NCI-H2196 treated with DMSO at 0.1 percent for 48 hours (cell line): Measurements from ENCODE around the gene VSX1.

ENCODE experiments used
- DNase-seq: peaks from one replicate; lab custom pipeline; 2025; ENCODE audit not compliant: unreplicated experiment; lab: John Stamatoyannopoulos, UW

VSX1 gene

GRCh38 chr20:25081730-25082497 is at the start of gene VSX1:
TSS of gene VSX1 (minus strand) at chr20:25082141. CDS start at chr20:25082096, 45 bp downstream.
- no peak for DNase-seq

DNA sequence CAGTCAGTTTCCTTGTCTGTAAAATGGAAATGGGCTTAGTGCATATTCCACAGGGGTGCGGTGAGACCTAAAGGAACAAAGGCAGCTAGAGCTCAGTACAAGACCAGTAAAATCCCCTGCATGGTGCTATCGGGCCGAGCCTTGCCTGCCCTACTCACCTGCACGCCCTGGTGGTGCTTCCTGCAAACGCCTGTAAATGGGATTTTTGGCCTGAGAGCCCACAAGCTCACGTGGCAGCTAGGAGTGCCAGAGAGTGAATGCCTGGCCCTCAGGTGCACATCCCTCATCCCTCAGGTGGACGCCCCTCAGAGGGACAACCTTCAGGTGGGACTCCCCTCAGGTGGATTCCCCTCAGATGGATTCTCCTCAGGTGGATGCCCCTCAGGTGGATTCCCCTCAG is 48.0 kb upstream of the VSX1 start:
- DNase-seq = no peak

- no peak for DNase-seq
These were observed 47.5 kb upstream of the VSX1 start for GRCh38 chr20:25129428-25129827.

DNA sequence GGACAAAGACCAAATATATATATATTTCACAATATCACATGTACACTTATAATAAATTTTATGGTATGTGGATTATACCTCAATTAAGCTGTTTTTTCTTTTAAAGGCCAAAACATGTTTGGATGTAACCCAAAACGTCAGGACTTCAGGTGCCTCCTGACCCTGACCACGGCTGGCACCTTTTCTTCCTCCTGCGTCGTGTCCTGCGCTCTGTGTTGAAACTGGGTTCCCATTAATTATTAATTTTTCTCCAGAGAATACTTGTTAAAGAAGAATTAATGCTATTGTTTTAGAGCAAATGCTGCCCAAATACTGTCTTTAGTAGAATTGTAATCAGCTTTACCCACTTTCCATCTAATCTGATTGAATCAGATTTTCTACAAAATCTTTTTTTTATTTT is 46.7 kb upstream of the VSX1 start:
- no peak for DNase-seq

DNA sequence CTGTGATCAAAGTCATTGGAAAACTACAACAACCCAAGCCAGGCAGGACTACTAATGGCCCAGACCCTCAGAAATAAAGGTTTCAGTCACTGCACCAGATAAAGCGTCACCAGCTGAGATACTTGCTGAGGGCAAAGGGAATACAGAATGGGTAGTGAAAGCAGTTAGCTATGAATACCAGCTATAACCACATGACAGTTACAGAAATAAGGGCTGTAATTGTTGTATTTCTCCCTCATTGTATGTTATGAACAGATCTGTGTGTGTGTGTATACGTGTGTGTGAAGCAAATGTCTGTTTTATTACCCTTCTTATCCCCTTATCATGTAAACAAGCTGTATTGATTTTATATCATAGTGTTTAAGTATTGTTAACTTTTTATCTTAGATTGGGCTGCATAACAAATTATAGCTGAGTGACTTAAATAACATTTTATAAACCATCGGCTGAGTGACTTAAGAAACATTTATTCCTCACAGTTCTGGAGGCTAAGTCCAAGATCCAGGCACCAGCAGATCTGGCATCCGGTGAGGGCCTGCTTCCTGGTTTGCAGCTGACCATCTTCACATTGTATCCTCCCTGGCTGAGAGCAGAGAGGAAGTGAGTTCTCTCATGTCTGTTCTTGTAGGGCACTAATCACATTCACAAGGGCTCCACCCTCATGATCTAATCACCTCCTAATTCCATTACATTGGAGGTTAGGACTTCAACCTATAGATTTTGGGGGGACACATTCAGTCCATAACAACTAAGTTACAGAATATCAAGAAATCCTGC is 46.0 kb upstream of the VSX1 start:
- no peak for DNase-seq

- DNase-seq = no peak
These were observed 44.5 kb upstream of the VSX1 start for GRCh38 chr20:25126204-25127029.

DNA sequence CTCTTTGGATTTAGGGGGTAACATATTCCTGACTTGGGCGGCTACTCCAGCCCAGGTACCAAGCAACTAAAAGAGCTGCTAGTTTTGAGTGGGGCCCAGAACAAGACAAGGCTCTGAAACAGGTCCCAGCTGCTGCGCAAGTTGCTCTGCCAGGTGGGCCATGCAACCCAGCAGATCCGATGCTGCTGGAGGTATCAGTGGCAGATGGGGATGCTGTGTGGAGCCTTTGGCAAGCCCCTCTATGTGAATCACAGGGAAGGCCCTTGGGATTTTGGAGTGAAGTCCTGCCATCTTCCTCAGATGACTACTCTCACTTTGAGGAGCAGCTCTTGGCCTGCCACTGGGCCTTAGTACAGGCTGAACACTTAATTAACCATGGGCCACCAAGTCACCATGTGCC is 43.7 kb upstream of the VSX1 start:
- DNase-seq = no peak

GRCh38 chr20:25120920-25121319 is 39.0 kb upstream of the VSX1 start:
- no peak for DNase-seq

GRCh38 chr20:25120457-25120856 is 38.5 kb upstream of the VSX1 start:
- no peak for DNase-seq

DNA sequence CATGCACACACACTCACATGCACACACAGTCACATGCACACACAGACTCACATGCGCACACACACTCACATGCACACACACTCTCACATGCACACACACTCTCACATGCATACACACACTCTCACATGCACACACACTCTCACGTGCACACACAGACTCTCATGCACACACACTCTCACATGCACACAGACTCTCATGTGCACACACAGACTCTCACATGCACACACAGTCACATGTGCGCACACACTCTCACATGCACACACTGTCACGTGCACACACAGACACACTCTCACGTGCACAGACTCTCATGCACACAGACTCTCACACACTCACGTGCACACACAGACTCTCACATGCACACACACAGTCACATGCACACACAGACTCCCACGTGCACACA is 36.6 kb upstream of the VSX1 start:
- DNase-seq = no peak

- DNase-seq = no peak
These were observed 36.0 kb upstream of the VSX1 start for GRCh38 chr20:25117990-25118389.

GRCh38 chr20:25116739-25117458 is 35.0 kb upstream of the VSX1 start:
- no peak for DNase-seq

DNA sequence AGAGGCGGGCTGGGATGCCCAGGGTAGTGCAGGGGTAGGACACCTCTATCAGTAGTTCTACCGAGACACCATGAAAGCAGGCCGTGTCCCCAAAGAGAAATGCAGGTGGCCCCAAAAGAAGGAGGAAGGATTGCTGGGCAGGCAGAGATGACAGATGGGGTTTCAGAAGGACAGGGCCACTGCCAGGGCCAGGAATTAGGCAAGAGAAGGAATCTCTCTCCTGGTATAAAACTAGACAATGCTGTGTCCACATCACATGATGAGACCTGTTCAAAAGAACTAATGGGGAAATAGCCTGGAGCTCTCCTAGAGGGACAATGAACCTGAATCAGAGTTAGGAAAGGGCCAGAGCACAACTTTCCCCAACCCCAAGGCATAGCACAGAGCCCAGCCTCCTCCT is 21.6 kb upstream of the VSX1 start:
- DNase-seq = no peak

DNA sequence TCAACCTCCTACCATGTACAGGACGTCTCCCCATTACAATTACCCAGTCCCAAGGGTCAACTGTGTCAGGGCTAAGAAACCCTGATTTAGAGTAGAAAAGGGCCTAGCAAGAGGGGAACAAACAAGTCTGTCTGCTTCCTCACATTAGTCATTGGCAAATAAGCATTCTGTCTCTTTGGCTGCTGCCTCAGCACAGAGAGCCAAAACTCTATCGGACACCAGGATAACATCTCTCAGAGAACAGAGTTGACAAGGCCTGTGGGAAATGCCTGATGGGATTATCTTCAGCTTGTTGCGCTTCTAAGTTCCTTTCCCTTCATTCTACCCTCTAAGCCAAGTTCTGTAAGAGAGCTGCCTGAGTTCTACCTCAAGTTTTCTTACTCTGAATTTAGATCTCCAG is 19.0 kb upstream of the VSX1 start:
- no peak for DNase-seq

DNA sequence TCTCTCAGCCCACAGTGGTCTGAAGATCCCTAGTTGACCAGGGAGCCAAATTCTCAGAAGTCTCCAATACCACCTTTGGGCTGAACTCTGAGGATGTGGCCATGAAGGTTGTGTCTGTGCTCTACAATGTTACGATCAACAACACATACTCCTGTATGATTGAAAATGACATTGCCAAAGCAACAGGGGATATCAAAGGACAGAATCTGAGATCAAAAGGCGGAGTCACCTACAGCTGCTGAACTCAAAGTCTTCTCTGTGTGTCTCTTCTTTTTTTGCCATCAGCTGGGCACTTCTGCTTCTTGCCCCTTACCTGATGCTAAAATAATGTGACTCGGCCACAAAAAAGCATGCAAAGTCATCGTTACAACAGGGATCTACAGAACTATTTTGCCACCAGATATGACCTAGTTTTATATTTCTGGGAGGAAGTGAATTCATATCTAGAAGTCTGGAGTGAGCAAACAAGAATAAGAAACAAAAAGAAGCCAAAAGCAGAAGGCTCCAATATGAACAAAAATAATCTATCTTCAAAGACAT is 17.7 kb upstream of the VSX1 start:
- DNase-seq = no peak

- DNase-seq = no peak
These were observed 15.6 kb upstream of the VSX1 start for GRCh38 chr20:25097498-25097897.

DNA sequence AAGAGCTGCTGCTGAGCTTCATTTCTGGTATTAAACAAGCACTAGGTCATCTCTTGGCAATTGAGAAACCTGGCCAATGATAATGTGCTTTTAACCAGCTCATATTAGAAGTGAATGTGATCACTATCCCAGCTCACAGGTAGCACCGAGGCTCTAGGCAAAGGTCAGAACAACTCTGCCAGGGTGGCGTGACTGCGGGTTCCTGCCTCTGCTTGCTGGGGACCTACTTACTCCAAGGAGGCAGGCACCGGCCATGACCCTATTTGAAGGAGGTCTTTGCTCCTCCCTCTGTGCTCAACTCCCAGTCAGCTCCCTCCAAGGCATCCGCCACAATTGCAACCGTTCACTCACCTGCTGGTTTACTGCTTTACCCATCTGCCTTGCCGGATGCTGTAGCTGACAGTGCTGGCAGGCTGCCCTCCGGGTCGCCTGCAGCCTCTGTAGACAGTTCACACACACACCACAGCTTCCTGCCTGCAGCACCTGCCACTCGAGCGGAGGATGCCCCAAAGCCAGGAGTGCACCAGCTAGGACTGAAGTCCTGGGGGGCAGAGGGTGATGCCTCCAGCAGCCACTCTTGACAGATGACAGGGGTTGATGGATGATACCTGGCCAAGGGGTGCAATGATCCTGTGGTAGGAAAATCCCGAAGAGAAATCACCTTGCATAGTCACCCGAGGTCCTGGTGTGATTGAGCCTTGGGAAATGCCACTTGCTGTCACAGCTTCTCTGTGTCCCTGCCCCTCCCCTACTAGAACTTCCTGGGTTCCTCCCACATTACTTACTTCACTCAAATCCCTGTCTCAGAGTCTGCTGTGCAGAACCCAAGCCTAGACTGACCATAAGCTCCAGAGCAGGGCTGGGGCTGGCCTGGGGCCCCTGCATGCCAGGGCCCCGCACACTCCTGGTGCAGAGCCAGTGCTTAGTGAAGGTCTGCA is 8.8 kb upstream of the VSX1 start:
- peak; percentile 88 for DNase-seq

- DNase-seq = no peak
These were observed 7.7 kb upstream of the VSX1 start for GRCh38 chr20:25089662-25090061.

GRCh38 chr20:25089096-25089495 is 7.2 kb upstream of the VSX1 start:
- DNase-seq = no peak

GRCh38 chr20:25088267-25088666 is 6.3 kb upstream of the VSX1 start:
- DNase-seq = no peak
